Measurements from ENCODE around the gene GMNN. TPM values are rescaled to one million over a fixed set of nuclear protein-coding genes. Genes with fewer than 3 reads are reported as not detected.
"Not testable (repeated sequence)": the region's sequence is repeated elsewhere in the genome, so short reads cannot be mapped to it uniquely, and the experiment has no call there.

Gene GMNN
- total and polyA plus RNA-seq, 4 donors: 5.3 to 13.1 (median 8.5) TPM

- H3K36me3 ChIP-seq (ENCODE audit: control insufficient read depth in 1 of 2, insufficient read depth in 2 of 2, low read length in 1 of 2); H3K9me3 ChIP-seq (ENCODE audit: control insufficient read depth, low read length); DNase-seq; ATAC-seq (ENCODE audit: low FRiP score); H3K27ac ChIP-seq (ENCODE audit: low read depth in 1 of 2, low read length in 2 of 2); H3K27me3 ChIP-seq (ENCODE audit: control insufficient read depth in 1 of 2, insufficient read depth in 2 of 2, low read length in 1 of 2); H3K4me3 ChIP-seq (ENCODE audit: low read length in 2 of 2); H3K4me1 ChIP-seq (ENCODE audit: control insufficient read depth in 1 of 2, insufficient read depth in 2 of 2, low read length in 2 of 2): not testable (repeated sequence)
- intact Hi-C loops (cut with DNase I): loop anchor here (5.0 to 10.0 kb wide), 2 partner anchors 101 to 184 kb away; partner anchors contain the start of genes ACOT13 (in 1 of the 2) and TDP2 (in 1 of the 2)
- WGBS, 2 donors: 94% methylated on average over 17 to 23 of the region's 26 CpGs
Measured at GRCh38 chr6:24765968-24766367, 8.8 kb upstream of the GMNN start.

DNA sequence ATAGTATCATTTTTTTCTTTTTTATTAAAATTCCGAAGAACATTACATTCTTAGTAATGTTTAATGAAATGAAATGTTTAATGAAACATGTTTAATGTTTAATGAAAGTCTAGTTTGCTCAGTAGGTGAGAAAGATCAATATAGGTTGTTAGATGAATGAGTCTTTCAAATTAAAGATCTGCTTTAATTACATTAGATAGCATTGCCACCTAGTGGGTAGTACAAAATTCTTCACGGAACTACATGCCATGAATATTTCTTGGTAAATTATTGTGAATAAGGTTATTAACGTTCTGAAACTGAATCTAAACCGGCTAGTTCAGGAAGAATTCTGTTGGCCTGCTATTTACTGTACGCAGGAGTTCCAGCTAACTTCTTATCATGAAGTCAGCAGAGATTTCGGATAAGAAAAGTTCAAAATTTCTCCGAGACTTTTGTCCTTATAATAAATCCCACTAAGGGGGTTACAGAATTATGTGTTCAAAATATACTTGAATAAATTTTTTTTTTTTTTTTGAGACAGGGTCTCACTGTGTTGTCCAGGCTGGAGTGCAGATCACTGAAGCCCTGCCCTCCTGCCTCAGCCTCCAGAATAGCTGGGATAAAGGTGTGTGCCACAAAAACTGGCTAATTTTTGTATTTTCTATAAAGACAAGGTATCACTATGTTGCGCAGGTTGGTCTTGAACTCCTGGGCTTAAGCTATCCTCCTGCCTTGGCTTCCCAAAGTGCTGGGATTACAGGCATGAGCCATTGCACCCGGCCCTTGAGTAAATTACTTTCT, 7.9 kb upstream of the GMNN start:
- 37 to 40% methylated on average over 9 of the region's 9 CpGs for WGBS, 2 donors
- ATAC-seq (ENCODE audit: low FRiP score): no peak
- no peaks in the 10 kb centered on the region for H3K36me3 ChIP-seq (ENCODE audit: control insufficient read depth in 1 of 2, insufficient read depth in 2 of 2, low read length in 1 of 2)
- no peak overlapping the region for H3K4me3 ChIP-seq (ENCODE audit: low read length in 2 of 2)
- H3K9me3 ChIP-seq (ENCODE audit: control insufficient read depth, low read length): no peaks in the 10 kb centered on the region
- no peak overlapping the region for H3K27ac ChIP-seq (ENCODE audit: low read depth in 1 of 2, low read length in 2 of 2)
- intact Hi-C loops (cut with DNase I): loop anchor here (5.0 to 10.0 kb wide), 2 partner anchors 102 to 185 kb away; partner anchors contain the start of genes ACOT13 (in 1 of the 2) and TDP2 (in 1 of the 2)
- H3K27me3 ChIP-seq (ENCODE audit: control insufficient read depth in 1 of 2, insufficient read depth in 2 of 2, low read length in 1 of 2): no peaks in the 10 kb centered on the region
- H3K4me1 ChIP-seq (ENCODE audit: control insufficient read depth in 1 of 2, insufficient read depth in 2 of 2, low read length in 2 of 2): no peaks in the 10 kb centered on the region
- DNase-seq: no peak

DNA sequence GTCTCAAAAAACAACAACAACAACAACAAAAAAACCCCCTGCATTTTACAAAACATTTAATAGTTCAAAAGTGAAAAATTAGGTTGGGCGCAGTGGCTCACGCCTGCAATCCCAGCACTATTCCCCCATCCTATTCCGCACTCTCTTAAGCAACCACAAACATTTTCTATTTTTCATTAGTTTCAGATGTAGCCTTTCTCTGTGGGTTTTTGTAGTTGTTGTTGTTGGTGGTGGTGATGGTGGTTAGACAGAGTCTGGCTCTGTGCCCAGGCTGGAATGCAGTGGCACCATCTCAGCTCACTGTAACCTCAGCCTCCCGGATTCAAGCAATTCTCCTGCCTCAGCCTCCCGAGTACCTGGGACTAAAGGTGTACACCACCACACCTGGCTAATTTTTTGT, 6.4 kb upstream of the GMNN start:
- DNase-seq (no peak), ATAC-seq (ENCODE audit: low FRiP score) (no peak)
- Histone ChIP-seq H3K27ac (ENCODE audit: low read depth in 1 of 2, low read length in 2 of 2) (no peak overlapping the region), H3K4me3 (ENCODE audit: low read length in 2 of 2) (no peak overlapping the region), H3K4me1 (ENCODE audit: control insufficient read depth in 1 of 2, insufficient read depth in 2 of 2, low read length in 2 of 2) (no peaks in the 10 kb centered on the region), H3K9me3 (ENCODE audit: control insufficient read depth, low read length) (no peaks in the 10 kb centered on the region), H3K36me3 (ENCODE audit: control insufficient read depth in 1 of 2, insufficient read depth in 2 of 2, low read length in 1 of 2) (no peaks in the 10 kb centered on the region), H3K27me3 (ENCODE audit: control insufficient read depth in 1 of 2, insufficient read depth in 2 of 2, low read length in 1 of 2) (no peaks in the 10 kb centered on the region)
- intact Hi-C loops (cut with DNase I): loop anchor here (5.0 to 10.0 kb wide), 2 partner anchors 104 to 186 kb away; partner anchors contain the start of genes ACOT13 (in 1 of the 2) and TDP2 (in 1 of the 2)
- 92 to 93% methylated on average over 5 of the region's 5 CpGs for WGBS, 2 donors

- H3K4me1 ChIP-seq (ENCODE audit: control insufficient read depth in 1 of 2, insufficient read depth in 2 of 2, low read length in 2 of 2): no peaks in the 10 kb centered on the region
- no peak overlapping the region for H3K27ac ChIP-seq (ENCODE audit: low read depth in 1 of 2, low read length in 2 of 2)
- no peaks in the 10 kb centered on the region for H3K9me3 ChIP-seq (ENCODE audit: control insufficient read depth, low read length)
- peak overlapping the region; percentile 5 to 67 for H3K4me3 ChIP-seq (ENCODE audit: low read length in 2 of 2)
- 1 to 2% methylated on average over 20 of the region's 20 CpGs for WGBS, 2 donors
- peak in 1 of 2 donors; percentile 46 for DNase-seq
- no peaks in the 10 kb centered on the region for H3K27me3 ChIP-seq (ENCODE audit: control insufficient read depth in 1 of 2, insufficient read depth in 2 of 2, low read length in 1 of 2)
- peak; percentile 61 for ATAC-seq (ENCODE audit: low FRiP score)
- intact Hi-C loops (cut with DNase I): loop anchor here in 1 of 2 donors (2.0 kb wide), 1 partner anchor 55 kb away; no protein-coding TSS in a partner anchor
- H3K36me3 ChIP-seq (ENCODE audit: control insufficient read depth in 1 of 2, insufficient read depth in 2 of 2, low read length in 1 of 2): no peaks in the 10 kb centered on the region
Measured at GRCh38 chr6:24775520-24776058, 852 bp downstream of the GMNN start.

DNA sequence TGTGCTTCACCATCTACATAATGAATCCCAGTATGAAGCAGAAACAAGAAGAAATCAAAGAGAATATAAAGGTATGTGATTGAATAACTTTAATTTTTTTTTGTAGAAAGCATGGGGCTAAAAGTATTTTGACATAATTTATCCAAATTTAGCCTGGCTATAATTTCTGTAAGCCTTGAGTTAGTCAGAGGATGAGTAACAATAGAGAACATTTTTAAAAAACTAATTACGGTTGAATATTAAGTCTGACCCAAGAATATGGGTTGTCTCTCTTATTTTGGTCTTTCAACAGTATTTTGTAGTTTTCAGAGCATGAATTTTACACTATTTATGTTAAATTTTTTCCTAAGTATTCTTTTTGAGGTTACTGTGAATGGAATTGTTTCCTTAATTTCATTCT, 2.5 kb downstream of the GMNN start:
- WGBS, 2 donors: 50 to 52% methylated on average over 1 of the region's 1 CpG
- no peaks in the 10 kb centered on the region for H3K4me1 ChIP-seq (ENCODE audit: control insufficient read depth in 1 of 2, insufficient read depth in 2 of 2, low read length in 2 of 2)
- no peak overlapping the region for H3K4me3 ChIP-seq (ENCODE audit: low read length in 2 of 2)
- H3K9me3 ChIP-seq (ENCODE audit: control insufficient read depth, low read length): no peaks in the 10 kb centered on the region
- no peak overlapping the region for H3K27ac ChIP-seq (ENCODE audit: low read depth in 1 of 2, low read length in 2 of 2)
- no peaks in the 10 kb centered on the region for H3K27me3 ChIP-seq (ENCODE audit: control insufficient read depth in 1 of 2, insufficient read depth in 2 of 2, low read length in 1 of 2)
- no peak for DNase-seq
- intact Hi-C loops (cut with DNase I): no loop called here
- H3K36me3 ChIP-seq (ENCODE audit: control insufficient read depth in 1 of 2, insufficient read depth in 2 of 2, low read length in 1 of 2): no peaks in the 10 kb centered on the region
- no peak for ATAC-seq (ENCODE audit: low FRiP score)

DNA sequence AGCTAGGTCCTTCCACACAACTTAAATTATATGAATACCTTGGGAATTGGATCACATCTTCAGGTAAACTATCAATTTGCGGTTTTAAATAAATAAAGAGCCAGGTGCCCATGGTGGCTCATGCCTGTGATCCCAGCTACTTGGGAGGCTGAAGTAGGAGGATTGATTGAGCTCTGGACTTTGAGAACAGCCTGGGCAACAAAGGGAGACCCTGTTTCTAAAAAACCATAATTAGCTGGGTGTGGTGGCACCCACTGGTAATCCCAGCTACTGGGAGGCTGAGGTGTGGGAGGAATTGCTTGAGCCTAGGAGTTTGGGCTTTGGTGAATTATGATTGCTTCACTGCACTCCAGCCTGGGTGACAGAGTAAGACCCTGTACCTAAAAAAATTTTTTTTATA, 3.4 kb downstream of the GMNN start:
- no peaks in the 10 kb centered on the region for H3K27me3 ChIP-seq (ENCODE audit: control insufficient read depth in 1 of 2, insufficient read depth in 2 of 2, low read length in 1 of 2)
- H3K9me3 ChIP-seq (ENCODE audit: control insufficient read depth, low read length): no peaks in the 10 kb centered on the region
- intact Hi-C loops (cut with DNase I): no loop called here
- no peaks in the 10 kb centered on the region for H3K4me1 ChIP-seq (ENCODE audit: control insufficient read depth in 1 of 2, insufficient read depth in 2 of 2, low read length in 2 of 2)
- no peak for DNase-seq
- ATAC-seq (ENCODE audit: low FRiP score): no peak
- H3K27ac ChIP-seq (ENCODE audit: low read depth in 1 of 2, low read length in 2 of 2): no peak overlapping the region
- H3K4me3 ChIP-seq (ENCODE audit: low read length in 2 of 2): no peak overlapping the region
- no peaks in the 10 kb centered on the region for H3K36me3 ChIP-seq (ENCODE audit: control insufficient read depth in 1 of 2, insufficient read depth in 2 of 2, low read length in 1 of 2)
- 58 to 95% methylated on average over 1 of the region's 1 CpG for WGBS, 2 donors

DNA sequence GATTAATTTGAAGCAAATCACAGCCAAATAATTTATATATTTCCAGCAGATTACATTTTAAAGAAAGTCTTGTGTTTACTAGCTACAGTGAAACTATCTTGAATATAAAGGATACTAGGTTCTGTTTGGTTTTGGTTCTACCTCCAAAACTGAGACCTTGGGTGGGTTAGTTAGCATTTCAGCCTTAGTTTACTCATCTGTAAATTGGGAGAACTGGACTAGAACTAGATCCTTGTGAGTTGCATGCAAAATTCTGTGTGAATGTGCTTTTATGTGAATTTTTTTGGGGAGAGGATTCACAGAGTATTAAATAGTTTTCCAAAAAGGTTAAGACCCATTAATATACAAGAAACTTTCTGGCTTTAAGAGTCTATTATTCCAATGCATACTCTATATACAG, 4.1 kb downstream of the GMNN start:
- no peaks in the 10 kb centered on the region for H3K4me1 ChIP-seq (ENCODE audit: control insufficient read depth in 1 of 2, insufficient read depth in 2 of 2, low read length in 2 of 2)
- H3K36me3 ChIP-seq (ENCODE audit: control insufficient read depth in 1 of 2, insufficient read depth in 2 of 2, low read length in 1 of 2): no peaks in the 10 kb centered on the region
- H3K9me3 ChIP-seq (ENCODE audit: control insufficient read depth, low read length): no peaks in the 10 kb centered on the region
- H3K27ac ChIP-seq (ENCODE audit: low read depth in 1 of 2, low read length in 2 of 2): no peak overlapping the region
- no peaks in the 10 kb centered on the region for H3K27me3 ChIP-seq (ENCODE audit: control insufficient read depth in 1 of 2, insufficient read depth in 2 of 2, low read length in 1 of 2)
- no peak overlapping the region for H3K4me3 ChIP-seq (ENCODE audit: low read length in 2 of 2)
- ATAC-seq (ENCODE audit: low FRiP score) (no peak), DNase-seq (no peak)
- intact Hi-C loops (cut with DNase I): no loop called here

GRCh38 chr6:24779416-24780016, 4.8 kb downstream of the GMNN start:
- Histone ChIP-seq H3K27me3 (ENCODE audit: control insufficient read depth in 1 of 2, insufficient read depth in 2 of 2, low read length in 1 of 2) (no peaks in the 10 kb centered on the region), H3K9me3 (ENCODE audit: control insufficient read depth, low read length) (no peaks in the 10 kb centered on the region), H3K27ac (ENCODE audit: low read depth in 1 of 2, low read length in 2 of 2) (no peak overlapping the region), H3K36me3 (ENCODE audit: control insufficient read depth in 1 of 2, insufficient read depth in 2 of 2, low read length in 1 of 2) (no peaks in the 10 kb centered on the region), H3K4me1 (ENCODE audit: control insufficient read depth in 1 of 2, insufficient read depth in 2 of 2, low read length in 2 of 2) (no peaks in the 10 kb centered on the region), H3K4me3 (ENCODE audit: low read length in 2 of 2) (no peak overlapping the region)
- WGBS, 2 donors: 51 to 61% methylated on average over 3 of the region's 3 CpGs
- no peak for DNase-seq
- no peak for ATAC-seq (ENCODE audit: low FRiP score)
- intact Hi-C loops (cut with DNase I): no loop called here

Measured in aorta (tissue), 5 donors.